GM12874 (cell line): ENCODE results near the gene PLK1.

ENCODE experiments used
- TF ChIP-seq, protein P1 (sequence below): IDR thresholded peaks from 2 replicates; pipeline ENCODE4 v1.5.1; 2011; ENCODE audit warnings: low read depth, mild to moderate bottlenecking, control low read depth, low read length, moderate library complexity; ENCODE audit not compliant: insufficient read depth

The PLK1 gene

GRCh38 chr16:23694644-23695373 lies 16.1 kb downstream of the PLK1 start:
- TF ChIP-seq, protein P1, sequence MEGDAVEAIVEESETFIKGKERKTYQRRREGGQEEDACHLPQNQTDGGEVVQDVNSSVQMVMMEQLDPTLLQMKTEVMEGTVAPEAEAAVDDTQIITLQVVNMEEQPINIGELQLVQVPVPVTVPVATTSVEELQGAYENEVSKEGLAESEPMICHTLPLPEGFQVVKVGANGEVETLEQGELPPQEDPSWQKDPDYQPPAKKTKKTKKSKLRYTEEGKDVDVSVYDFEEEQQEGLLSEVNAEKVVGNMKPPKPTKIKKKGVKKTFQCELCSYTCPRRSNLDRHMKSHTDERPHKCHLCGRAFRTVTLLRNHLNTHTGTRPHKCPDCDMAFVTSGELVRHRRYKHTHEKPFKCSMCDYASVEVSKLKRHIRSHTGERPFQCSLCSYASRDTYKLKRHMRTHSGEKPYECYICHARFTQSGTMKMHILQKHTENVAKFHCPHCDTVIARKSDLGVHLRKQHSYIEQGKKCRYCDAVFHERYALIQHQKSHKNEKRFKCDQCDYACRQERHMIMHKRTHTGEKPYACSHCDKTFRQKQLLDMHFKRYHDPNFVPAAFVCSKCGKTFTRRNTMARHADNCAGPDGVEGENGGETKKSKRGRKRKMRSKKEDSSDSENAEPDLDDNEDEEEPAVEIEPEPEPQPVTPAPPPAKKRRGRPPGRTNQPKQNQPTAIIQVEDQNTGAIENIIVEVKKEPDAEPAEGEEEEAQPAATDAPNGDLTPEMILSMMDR = no peak

- TF ChIP-seq, protein P1 = no peak
Observed at GRCh38 chr16:23695756-23696155, 17.1 kb downstream of the PLK1 start.

DNA sequence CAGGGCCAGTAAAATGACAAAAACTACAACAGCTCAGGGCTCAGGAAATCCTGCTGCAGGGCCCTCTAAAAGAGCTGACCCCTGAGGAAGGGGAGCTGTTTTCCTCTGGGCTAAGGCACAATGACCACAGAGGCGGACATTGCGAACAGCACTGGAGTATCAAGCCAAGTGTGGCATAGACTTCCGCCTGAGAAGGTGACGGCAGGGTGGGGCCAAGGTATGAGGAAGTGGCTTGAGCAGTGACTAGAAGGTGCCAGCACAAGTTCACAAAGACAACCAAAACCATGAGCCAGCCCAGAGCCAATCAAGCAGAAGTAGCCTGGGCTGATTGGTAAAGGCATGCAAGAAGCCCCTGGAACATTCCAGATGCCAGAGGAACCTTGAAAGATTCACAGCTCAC lies 20.4 kb downstream of the PLK1 start:
- TF ChIP-seq, protein P1 = no peak

DNA sequence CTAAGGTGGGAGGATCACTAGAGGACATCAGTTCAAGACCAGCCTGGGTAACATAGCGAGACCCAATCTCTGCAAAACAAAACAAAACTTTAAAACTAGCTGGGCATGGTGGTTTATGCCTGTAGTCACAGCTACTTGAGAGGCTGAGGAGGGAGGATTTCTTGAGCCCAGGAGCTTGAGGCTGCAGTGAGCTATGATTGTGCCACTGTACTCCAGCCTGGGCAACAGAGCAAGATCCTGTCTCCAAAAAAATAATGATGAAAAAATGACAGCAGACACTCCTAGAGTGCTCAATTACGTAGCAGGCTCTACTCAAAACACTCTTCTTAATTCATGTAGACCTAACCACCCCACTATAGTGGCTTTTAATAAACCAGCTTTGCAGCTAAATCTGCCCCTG lies 21.4 kb downstream of the PLK1 start:
- TF ChIP-seq, protein P1 = no peak

DNA sequence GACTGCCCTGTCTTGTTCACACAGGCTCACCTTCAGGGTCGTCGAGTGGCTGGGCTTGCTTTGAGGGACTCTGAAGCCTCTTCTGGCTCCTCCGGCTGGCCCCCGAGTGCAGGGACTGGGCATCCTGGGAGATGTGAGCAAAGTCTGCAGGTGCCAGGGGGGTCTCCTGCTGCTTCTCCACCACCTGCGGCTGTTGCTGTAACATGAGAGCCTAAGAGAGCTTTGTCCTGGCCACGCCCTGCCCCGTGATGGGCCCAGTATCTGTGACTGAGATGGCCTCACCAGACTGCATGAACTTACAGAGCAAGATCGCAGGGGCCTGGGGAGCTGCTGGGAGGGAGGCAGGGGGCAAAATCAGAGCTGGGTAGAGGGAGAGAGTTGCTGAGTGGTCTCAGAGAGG lies 21.8 kb downstream of the PLK1 start:
- TF ChIP-seq, protein P1 = no peak

GRCh38 chr16:23701045-23701444 lies 22.4 kb downstream of the PLK1 start:
- TF ChIP-seq, protein P1 = no peak

DNA sequence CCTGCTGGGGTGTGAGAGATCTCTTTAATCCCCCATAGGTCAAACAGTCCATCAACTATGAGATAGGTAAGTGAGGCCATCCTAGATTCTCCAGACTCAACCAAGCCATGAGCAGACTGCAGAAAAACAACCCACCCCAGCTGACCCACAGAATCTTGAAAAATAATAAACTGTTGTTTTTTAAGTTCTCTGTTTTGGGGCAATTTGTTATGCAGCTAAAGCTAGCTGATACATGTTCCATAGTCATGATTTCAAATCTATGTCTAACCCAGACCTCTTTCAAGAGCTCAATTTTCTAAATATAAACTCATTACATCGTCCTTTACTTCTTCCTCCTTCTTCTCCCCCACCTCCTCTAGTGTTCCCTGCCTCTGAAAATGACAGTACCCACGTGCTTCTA lies 24.3 kb downstream of the PLK1 start:
- TF ChIP-seq, protein P1 = no peak
